ENCODE data around the gene MFAP3L. TPM values are rescaled to one million over a fixed set of nuclear protein-coding genes. Genes with fewer than 3 reads are reported as not detected.

MFAP3L gene
- total RNA-seq, 5 donors from 2014 or later (not counting 1 experiment from before 2014, with no cell fraction given), result 0.75 to 1.7 (median 0.90) TPM

DNA sequence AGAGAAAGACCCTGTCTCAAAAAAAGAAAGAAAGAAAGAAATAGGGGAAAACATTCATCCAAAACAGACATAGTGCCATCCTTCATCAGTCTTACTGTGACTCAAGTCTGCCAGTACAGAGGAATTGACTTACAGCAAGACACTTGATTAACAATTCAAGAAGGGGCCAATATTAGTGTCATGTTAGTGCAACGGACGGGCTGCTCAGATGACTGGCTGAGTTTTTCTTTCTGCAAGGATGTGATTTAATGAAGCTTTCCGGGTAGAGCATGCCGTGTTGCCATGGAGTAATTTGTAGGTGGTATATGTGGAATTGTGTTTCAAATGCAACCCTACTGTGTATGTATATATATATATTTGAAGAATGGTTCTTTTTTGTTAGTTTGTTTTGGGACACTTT lies 12.6 kb upstream of the MFAP3L start:
- Mint-ChIP-seq H3K36me3 (no peaks in the 10 kb centered on the region), H3K9me3 (no peaks in the 10 kb centered on the region), H3K27me3 (peaks cover 0 to 3% of the 10 kb centered on the region in 2 donors), H3K27ac (no peak overlapping the region), H3K4me1 (no peaks in the 10 kb centered on the region), H3K4me3 (no peak overlapping the region)
- no peak overlapping the region for H3K27ac ChIP-seq (ENCODE audit: low read length)
- ATAC-seq (replicated peaks in 1 of 4) (no peak), DNase-seq (no peak)
- H3K9me3 ChIP-seq, result no peaks in the 10 kb centered on the region
- ChIA-PET CTCF (no interaction called here), POLR2A (no interaction called here)
- whole genome bisulfite sequencing (ENCODE audit: insufficient coverage), result 67% methylated on average over 2 of the region's 4 CpGs
- no peaks in the 10 kb centered on the region for H3K4me1 ChIP-seq (ENCODE audit: control insufficient read depth in 1 of 2, extremely low read depth in 1 of 2, insufficient read depth in 2 of 2, low read length in 2 of 2)
- no peak overlapping the region for H3K4me3 ChIP-seq (ENCODE audit: control insufficient read depth in 1 of 2, extremely low read depth in 1 of 2, low read length in 1 of 2)
- H3K27me3 ChIP-seq (replicated peaks in 1 of 2; ENCODE audit: control insufficient read depth in 2 of 2, extremely low read depth in 1 of 2, insufficient read depth in 2 of 2, low read length in 1 of 2), result no peaks in the 10 kb centered on the region
- H3K36me3 ChIP-seq (ENCODE audit: control insufficient read depth in 2 of 2, extremely low read depth in 1 of 2, insufficient read depth in 1 of 2, low read length in 1 of 2), result no peaks in the 10 kb centered on the region

DNA sequence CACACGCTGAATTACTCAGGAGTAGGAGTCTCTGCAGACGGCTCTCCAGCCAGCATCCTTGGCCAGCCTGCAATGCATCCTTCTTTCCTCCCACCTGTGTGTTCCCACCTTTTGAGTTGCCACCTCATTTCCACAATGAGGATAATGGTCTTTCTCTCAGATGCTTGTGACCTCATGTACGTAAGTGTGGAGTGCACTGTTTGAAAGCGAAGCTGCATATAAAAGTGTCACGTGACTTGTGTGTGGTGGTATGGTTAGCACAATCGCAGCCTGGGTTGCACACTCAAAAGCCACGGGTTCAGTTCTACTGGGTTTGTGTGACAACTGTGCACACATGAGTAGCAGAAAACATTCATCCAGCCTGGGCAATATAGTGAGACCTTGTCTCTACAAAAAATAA lies 12.0 kb upstream of the MFAP3L start:
- DNase-seq (no peak), ATAC-seq (replicated peaks in 1 of 4) (no peak)
- ChIA-PET CTCF (no interaction called here), POLR2A (no interaction called here)
- no peak overlapping the region for H3K27ac ChIP-seq (ENCODE audit: low read length)
- H3K9me3 Mint-ChIP-seq, result no peaks in the 10 kb centered on the region
- no peaks in the 10 kb centered on the region for H3K27me3 ChIP-seq (replicated peaks in 1 of 2; ENCODE audit: control insufficient read depth in 2 of 2, extremely low read depth in 1 of 2, insufficient read depth in 2 of 2, low read length in 1 of 2)
- H3K4me3 ChIP-seq (ENCODE audit: control insufficient read depth in 1 of 2, extremely low read depth in 1 of 2, low read length in 1 of 2), result no peak overlapping the region
- peaks cover 0 to 3% of the 10 kb centered on the region in 2 donors for H3K27me3 Mint-ChIP-seq
- H3K27ac Mint-ChIP-seq, result no peak overlapping the region
- no peaks in the 10 kb centered on the region for H3K36me3 ChIP-seq (ENCODE audit: control insufficient read depth in 2 of 2, extremely low read depth in 1 of 2, insufficient read depth in 1 of 2, low read length in 1 of 2)
- H3K36me3 Mint-ChIP-seq, result no peaks in the 10 kb centered on the region
- H3K4me1 ChIP-seq (ENCODE audit: control insufficient read depth in 1 of 2, extremely low read depth in 1 of 2, insufficient read depth in 2 of 2, low read length in 2 of 2), result no peaks in the 10 kb centered on the region
- no peaks in the 10 kb centered on the region for H3K4me1 Mint-ChIP-seq
- H3K9me3 ChIP-seq, result no peaks in the 10 kb centered on the region
- 95% methylated on average over 4 of the region's 7 CpGs for WGBS (ENCODE audit: insufficient coverage)
- H3K4me3 Mint-ChIP-seq, result no peak overlapping the region

DNA sequence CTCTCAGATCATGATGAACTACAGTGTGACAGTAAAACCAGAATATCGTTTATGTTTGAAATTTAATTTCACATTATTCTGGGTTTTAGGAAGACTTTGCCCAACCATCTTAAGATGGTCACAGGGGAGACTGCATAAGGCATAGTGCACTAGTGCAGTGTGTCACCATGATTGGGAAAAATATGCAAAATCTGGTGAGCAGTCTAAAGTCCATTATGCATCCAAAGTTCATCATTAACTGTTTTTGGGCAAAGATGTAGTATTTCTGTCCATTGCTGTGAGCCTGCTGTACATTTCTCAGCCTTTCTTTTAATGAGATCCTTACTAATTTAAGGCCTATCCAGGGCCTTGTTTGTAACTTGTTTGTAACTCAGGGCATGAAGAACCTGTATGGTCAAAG lies 11.3 kb upstream of the MFAP3L start:
- Mint-ChIP-seq H3K9me3 (no peaks in the 10 kb centered on the region), H3K4me1 (no peaks in the 10 kb centered on the region), H3K27me3 (peaks cover 0 to 3% of the 10 kb centered on the region in 2 donors), H3K36me3 (no peaks in the 10 kb centered on the region), H3K4me3 (no peak overlapping the region), H3K27ac (no peak overlapping the region)
- no CpG with 5 or more reads among the region's 1 CpG for WGBS (ENCODE audit: insufficient coverage)
- Histone ChIP-seq H3K27ac (ENCODE audit: low read length) (no peak overlapping the region), H3K4me3 (ENCODE audit: control insufficient read depth in 1 of 2, extremely low read depth in 1 of 2, low read length in 1 of 2) (no peak overlapping the region), H3K9me3 (no peaks in the 10 kb centered on the region), H3K4me1 (ENCODE audit: control insufficient read depth in 1 of 2, extremely low read depth in 1 of 2, insufficient read depth in 2 of 2, low read length in 2 of 2) (no peaks in the 10 kb centered on the region), H3K36me3 (ENCODE audit: control insufficient read depth in 2 of 2, extremely low read depth in 1 of 2, insufficient read depth in 1 of 2, low read length in 1 of 2) (no peaks in the 10 kb centered on the region), H3K27me3 (replicated peaks in 1 of 2; ENCODE audit: control insufficient read depth in 2 of 2, extremely low read depth in 1 of 2, insufficient read depth in 2 of 2, low read length in 1 of 2) (peaks cover 0 to 4% of the 10 kb centered on the region in 2 experiments)
- CTCF ChIA-PET, result no interaction called here
- DNase-seq (no peak), ATAC-seq (replicated peaks in 1 of 4) (no peak)
- POLR2A ChIA-PET, result no interaction called here

DNA sequence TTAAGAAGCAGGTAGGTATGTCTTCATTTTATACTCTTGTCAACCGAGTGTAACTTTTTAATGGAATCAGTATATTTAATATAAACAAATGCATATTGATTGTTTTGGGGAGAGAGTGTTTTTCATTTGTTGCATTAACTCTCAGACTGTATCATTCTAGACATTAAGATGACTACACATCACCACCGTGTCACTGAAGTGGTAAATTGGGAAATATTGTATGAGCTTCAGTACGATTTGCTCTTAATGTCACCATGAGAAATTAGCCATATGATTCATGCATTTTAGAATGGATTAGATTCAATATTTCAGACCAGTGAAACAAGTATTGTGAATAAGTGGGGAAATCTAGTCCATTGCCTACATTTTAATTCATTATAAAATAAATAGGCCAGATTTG lies 9.7 kb upstream of the MFAP3L start:
- POLR2A ChIA-PET, result no interaction called here
- WGBS (ENCODE audit: insufficient coverage), result no CpG with 5 or more reads among the region's 3 CpGs

DNA sequence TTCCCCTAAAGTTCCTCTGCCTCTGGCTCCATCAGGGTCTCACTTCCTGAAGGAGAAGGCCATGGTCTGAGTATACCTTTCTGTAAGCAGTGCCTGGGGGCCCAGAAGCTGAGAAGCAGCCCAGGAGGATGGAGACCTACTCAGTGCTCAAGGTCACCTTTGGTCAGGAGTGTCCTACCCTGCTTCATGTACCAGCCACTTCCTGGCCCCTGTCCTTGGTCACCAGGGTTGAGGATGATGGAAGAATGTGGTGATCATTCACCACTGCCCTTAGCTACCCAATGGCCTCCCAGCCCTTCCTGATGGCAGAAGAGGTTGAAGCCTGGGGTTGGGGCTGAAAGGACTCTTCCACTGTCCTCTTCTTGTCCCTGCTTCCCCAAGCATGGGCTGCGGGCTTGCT lies 9.0 kb upstream of the MFAP3L start:
- no peaks in the 10 kb centered on the region for H3K9me3 ChIP-seq
- WGBS (ENCODE audit: insufficient coverage), result no CpG with 5 or more reads among the region's 1 CpG
- H3K4me1 ChIP-seq (ENCODE audit: control insufficient read depth in 1 of 2, extremely low read depth in 1 of 2, insufficient read depth in 2 of 2, low read length in 2 of 2), result no peaks in the 10 kb centered on the region
- H3K4me3 Mint-ChIP-seq, result no peak overlapping the region
- H3K36me3 ChIP-seq (ENCODE audit: control insufficient read depth in 2 of 2, extremely low read depth in 1 of 2, insufficient read depth in 1 of 2, low read length in 1 of 2), result no peaks in the 10 kb centered on the region
- no peaks in the 10 kb centered on the region for H3K4me1 Mint-ChIP-seq
- H3K27ac ChIP-seq (ENCODE audit: low read length), result no peak overlapping the region
- H3K4me3 ChIP-seq (ENCODE audit: control insufficient read depth in 1 of 2, extremely low read depth in 1 of 2, low read length in 1 of 2), result no peak overlapping the region
- DNase-seq, result no peak
- no peaks in the 10 kb centered on the region for H3K36me3 Mint-ChIP-seq
- H3K27me3 ChIP-seq (replicated peaks in 1 of 2; ENCODE audit: control insufficient read depth in 2 of 2, extremely low read depth in 1 of 2, insufficient read depth in 2 of 2, low read length in 1 of 2), result peaks cover 0 to 8% of the 10 kb centered on the region in 2 experiments
- CTCF ChIA-PET, result no interaction called here
- no peaks in the 10 kb centered on the region for H3K9me3 Mint-ChIP-seq
- no peak overlapping the region for H3K27ac Mint-ChIP-seq
- no peak for ATAC-seq (replicated peaks in 1 of 4)
- POLR2A ChIA-PET, result no interaction called here
- H3K27me3 Mint-ChIP-seq, result peaks cover 0 to 8% of the 10 kb centered on the region in 2 donors

More for the DNA sequence above, 9.7 kb upstream of the MFAP3L start:
- no peaks in the 10 kb centered on the region for H3K9me3 Mint-ChIP-seq
- peaks cover 0 to 8% of the 10 kb centered on the region in 2 experiments for H3K27me3 ChIP-seq (replicated peaks in 1 of 2; ENCODE audit: control insufficient read depth in 2 of 2, extremely low read depth in 1 of 2, insufficient read depth in 2 of 2, low read length in 1 of 2)
- H3K27ac Mint-ChIP-seq, result no peak overlapping the region
- no peaks in the 10 kb centered on the region for H3K36me3 Mint-ChIP-seq
- no peak overlapping the region for H3K4me3 ChIP-seq (ENCODE audit: control insufficient read depth in 1 of 2, extremely low read depth in 1 of 2, low read length in 1 of 2)
- H3K4me3 Mint-ChIP-seq, result no peak overlapping the region
- no peaks in the 10 kb centered on the region for H3K4me1 Mint-ChIP-seq
- H3K27me3 Mint-ChIP-seq, result peaks cover 0 to 8% of the 10 kb centered on the region in 2 donors
- ATAC-seq (replicated peaks in 1 of 4) (no peak), DNase-seq (no peak)
- no peaks in the 10 kb centered on the region for H3K9me3 ChIP-seq
- CTCF ChIA-PET, result no interaction called here
- H3K36me3 ChIP-seq (ENCODE audit: control insufficient read depth in 2 of 2, extremely low read depth in 1 of 2, insufficient read depth in 1 of 2, low read length in 1 of 2), result no peaks in the 10 kb centered on the region
- H3K27ac ChIP-seq (ENCODE audit: low read length), result no peak overlapping the region
- H3K4me1 ChIP-seq (ENCODE audit: control insufficient read depth in 1 of 2, extremely low read depth in 1 of 2, insufficient read depth in 2 of 2, low read length in 2 of 2), result no peaks in the 10 kb centered on the region

DNA sequence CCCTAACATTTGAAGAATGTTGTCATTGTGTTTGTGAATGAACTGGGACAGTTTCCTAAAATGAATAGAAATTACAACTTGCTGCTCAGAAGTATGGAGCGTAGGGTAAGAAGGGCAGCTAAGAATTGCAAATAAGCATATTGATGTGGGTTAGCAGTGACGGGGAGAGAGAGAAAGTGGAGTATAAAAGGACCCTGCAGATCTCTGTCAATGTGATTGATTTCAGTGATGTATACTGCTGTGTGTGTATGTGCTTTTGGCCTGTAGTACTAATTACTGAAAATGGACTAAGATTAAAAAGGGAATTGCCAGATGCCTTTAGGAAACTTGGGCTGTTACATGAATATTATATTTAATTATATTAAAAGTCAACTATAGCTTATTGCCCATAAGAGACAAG lies 7.8 kb upstream of the MFAP3L start:
- Histone ChIP-seq H3K4me3 (ENCODE audit: control insufficient read depth in 1 of 2, extremely low read depth in 1 of 2, low read length in 1 of 2) (no peak overlapping the region), H3K27me3 (replicated peaks in 1 of 2; ENCODE audit: control insufficient read depth in 2 of 2, extremely low read depth in 1 of 2, insufficient read depth in 2 of 2, low read length in 1 of 2) (peaks cover 0 to 8% of the 10 kb centered on the region in 2 experiments), H3K9me3 (no peaks in the 10 kb centered on the region), H3K27ac (ENCODE audit: low read length) (no peak overlapping the region), H3K4me1 (ENCODE audit: control insufficient read depth in 1 of 2, extremely low read depth in 1 of 2, insufficient read depth in 2 of 2, low read length in 2 of 2) (no peaks in the 10 kb centered on the region), H3K36me3 (ENCODE audit: control insufficient read depth in 2 of 2, extremely low read depth in 1 of 2, insufficient read depth in 1 of 2, low read length in 1 of 2) (no peaks in the 10 kb centered on the region)
- POLR2A ChIA-PET, result no interaction called here
- no peak for ATAC-seq (replicated peaks in 1 of 4)
- no peak for DNase-seq
- H3K9me3 Mint-ChIP-seq, result no peaks in the 10 kb centered on the region
- H3K27me3 Mint-ChIP-seq, result peaks cover 3 to 10% of the 10 kb centered on the region in 2 donors
- CTCF ChIA-PET, result interaction anchor here (0.5 to 1.1 kb wide), 5 partner anchors 70 to 1121 kb away, joined by 3 to 4 read pairs (median 3); no protein-coding TSS in a partner anchor
- WGBS (ENCODE audit: insufficient coverage), result 95% methylated on average over 2 of the region's 2 CpGs
- H3K36me3 Mint-ChIP-seq, result no peaks in the 10 kb centered on the region
- H3K27ac Mint-ChIP-seq, result no peak overlapping the region
- H3K4me1 Mint-ChIP-seq, result no peaks in the 10 kb centered on the region
- no peak overlapping the region for H3K4me3 Mint-ChIP-seq

DNA sequence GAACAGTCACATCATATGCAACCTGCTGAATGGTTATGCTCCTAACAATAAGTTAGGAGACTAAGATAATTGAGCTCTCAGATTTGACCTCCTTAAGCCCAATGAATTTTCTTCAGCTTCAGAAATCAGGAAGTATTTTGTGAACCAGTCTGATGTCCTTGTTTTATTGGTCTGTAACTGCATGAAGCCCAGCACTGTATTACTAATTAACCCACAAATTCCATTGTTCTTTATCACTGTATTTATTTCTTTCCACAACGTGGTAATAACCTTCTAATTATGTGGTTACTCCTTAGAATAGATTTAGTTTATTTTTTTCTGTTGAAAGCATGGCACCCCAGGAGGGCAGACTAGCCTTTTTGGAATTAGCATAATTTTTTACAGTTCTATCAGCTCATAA lies 3.9 kb upstream of the MFAP3L start:
- DNase-seq (no peak), ATAC-seq (replicated peaks in 1 of 4) (no peak)
- no peak overlapping the region for H3K27ac ChIP-seq (ENCODE audit: low read length)
- H3K4me1 Mint-ChIP-seq, result peaks cover 12 to 14% (median 12%) of the 10 kb centered on the region in 3 donors
- no CpG with 5 or more reads among the region's 1 CpG for WGBS (ENCODE audit: insufficient coverage)
- no peak overlapping the region for H3K4me3 Mint-ChIP-seq
- H3K9me3 Mint-ChIP-seq, result no peaks in the 10 kb centered on the region
- no peaks in the 10 kb centered on the region for H3K9me3 ChIP-seq
- H3K27ac Mint-ChIP-seq, result no peak overlapping the region
- peaks cover 3 to 15% of the 10 kb centered on the region in 2 experiments for H3K4me1 ChIP-seq (ENCODE audit: control insufficient read depth in 1 of 2, extremely low read depth in 1 of 2, insufficient read depth in 2 of 2, low read length in 2 of 2)
- ChIA-PET CTCF (no interaction called here), POLR2A (no interaction called here)
- H3K36me3 Mint-ChIP-seq, result no peaks in the 10 kb centered on the region
- H3K27me3 Mint-ChIP-seq, result peaks cover 3 to 15% of the 10 kb centered on the region in 2 donors
- H3K27me3 ChIP-seq (replicated peaks in 1 of 2; ENCODE audit: control insufficient read depth in 2 of 2, extremely low read depth in 1 of 2, insufficient read depth in 2 of 2, low read length in 1 of 2), result peaks cover 2 to 20% of the 10 kb centered on the region in 2 experiments
- no peak overlapping the region for H3K4me3 ChIP-seq (ENCODE audit: control insufficient read depth in 1 of 2, extremely low read depth in 1 of 2, low read length in 1 of 2)
- no peaks in the 10 kb centered on the region for H3K36me3 ChIP-seq (ENCODE audit: control insufficient read depth in 2 of 2, extremely low read depth in 1 of 2, insufficient read depth in 1 of 2, low read length in 1 of 2)
